ENCODE data around the gene PLXDC1.

PLXDC1 gene

DNA sequence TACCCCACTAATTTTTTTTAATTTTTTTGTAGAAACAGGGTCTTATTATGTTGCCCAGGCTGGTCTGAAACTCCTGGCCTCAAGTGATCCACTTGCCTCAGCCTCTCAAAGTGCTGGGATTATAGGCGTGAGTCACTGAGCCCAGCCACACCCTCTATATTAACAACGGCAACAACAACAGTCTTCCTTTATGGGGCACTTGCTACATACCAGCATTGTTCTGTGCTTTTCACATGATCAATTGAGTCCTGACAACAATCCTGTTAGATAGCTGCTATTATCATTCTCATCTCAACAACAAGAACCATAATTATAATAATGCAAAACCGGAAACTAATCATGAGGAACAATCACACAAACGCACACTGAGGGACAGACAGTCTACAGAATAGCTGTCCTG is 27.1 kb upstream of the PLXDC1 start:
- TF ChIP-seq ZNF565 (CRISPR knock-in tag; conservative IDR thresholded peaks at IDR 0.05; ENCODE audit: low read depth) (no peak), ZNF8 (CRISPR knock-in tag; IDR thresholded peaks at IDR 0.05) (no peak), TCF4 (CRISPR knock-in tag; IDR thresholded peaks at IDR 0.05; ENCODE audit: borderline replicate concordance) (no peak), ESRRG (CRISPR knock-in tag; IDR thresholded peaks at IDR 0.05) (no peak), OSR1 (CRISPR knock-in tag; IDR thresholded peaks at IDR 0.05) (no peak), GLIS3 (CRISPR knock-in tag; IDR thresholded peaks at IDR 0.05) (no peak), TOX (CRISPR knock-in tag; IDR thresholded peaks at IDR 0.05; ENCODE audit: borderline replicate concordance) (no peak), ZFP30 (CRISPR knock-in tag; IDR thresholded peaks at IDR 0.05) (no peak), RARB (CRISPR knock-in tag; IDR thresholded peaks at IDR 0.05) (no peak), ZC3H10 (CRISPR knock-in tag; IDR thresholded peaks at IDR 0.05) (no peak), PPARA (CRISPR knock-in tag; IDR thresholded peaks at IDR 0.05; ENCODE audit: borderline replicate concordance) (no peak), SNAI2 (CRISPR knock-in tag; IDR thresholded peaks at IDR 0.05) (no peak), ISL1 (CRISPR knock-in tag; IDR thresholded peaks at IDR 0.05) (no peak), CSDC2 (CRISPR knock-in tag; IDR thresholded peaks at IDR 0.05) (no peak), ZNF70 (CRISPR knock-in tag; IDR thresholded peaks at IDR 0.05) (no peak), ZFP3 (CRISPR knock-in tag; IDR thresholded peaks at IDR 0.05) (no peak), BACH2 (CRISPR knock-in tag; IDR thresholded peaks at IDR 0.05; ENCODE audit: borderline replicate concordance) (no peak)
- TF ChIP-seq, protein P1, sequence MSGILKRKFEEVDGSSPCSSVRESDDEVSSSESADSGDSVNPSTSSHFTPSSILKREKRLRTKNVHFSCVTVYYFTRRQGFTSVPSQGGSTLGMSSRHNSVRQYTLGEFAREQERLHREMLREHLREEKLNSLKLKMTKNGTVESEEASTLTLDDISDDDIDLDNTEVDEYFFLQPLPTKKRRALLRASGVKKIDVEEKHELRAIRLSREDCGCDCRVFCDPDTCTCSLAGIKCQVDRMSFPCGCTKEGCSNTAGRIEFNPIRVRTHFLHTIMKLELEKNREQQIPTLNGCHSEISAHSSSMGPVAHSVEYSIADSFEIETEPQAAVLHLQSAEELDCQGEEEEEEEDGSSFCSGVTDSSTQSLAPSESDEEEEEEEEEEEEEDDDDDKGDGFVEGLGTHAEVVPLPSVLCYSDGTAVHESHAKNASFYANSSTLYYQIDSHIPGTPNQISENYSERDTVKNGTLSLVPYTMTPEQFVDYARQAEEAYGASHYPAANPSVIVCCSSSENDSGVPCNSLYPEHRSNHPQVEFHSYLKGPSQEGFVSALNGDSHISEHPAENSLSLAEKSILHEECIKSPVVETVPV (CRISPR knock-in tag; IDR thresholded peaks at IDR 0.05) = no peak
- TF ChIP-seq, protein P2, sequence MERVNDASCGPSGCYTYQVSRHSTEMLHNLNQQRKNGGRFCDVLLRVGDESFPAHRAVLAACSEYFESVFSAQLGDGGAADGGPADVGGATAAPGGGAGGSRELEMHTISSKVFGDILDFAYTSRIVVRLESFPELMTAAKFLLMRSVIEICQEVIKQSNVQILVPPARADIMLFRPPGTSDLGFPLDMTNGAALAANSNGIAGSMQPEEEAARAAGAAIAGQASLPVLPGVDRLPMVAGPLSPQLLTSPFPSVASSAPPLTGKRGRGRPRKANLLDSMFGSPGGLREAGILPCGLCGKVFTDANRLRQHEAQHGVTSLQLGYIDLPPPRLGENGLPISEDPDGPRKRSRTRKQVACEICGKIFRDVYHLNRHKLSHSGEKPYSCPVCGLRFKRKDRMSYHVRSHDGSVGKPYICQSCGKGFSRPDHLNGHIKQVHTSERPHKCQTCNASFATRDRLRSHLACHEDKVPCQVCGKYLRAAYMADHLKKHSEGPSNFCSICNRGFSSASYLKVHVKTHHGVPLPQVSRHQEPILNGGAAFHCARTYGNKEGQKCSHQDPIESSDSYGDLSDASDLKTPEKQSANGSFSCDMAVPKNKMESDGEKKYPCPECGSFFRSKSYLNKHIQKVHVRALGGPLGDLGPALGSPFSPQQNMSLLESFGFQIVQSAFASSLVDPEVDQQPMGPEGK (CRISPR knock-in tag; IDR thresholded peaks at IDR 0.05; ENCODE audit: borderline replicate concordance) = no peak
- TF ChIP-seq, protein P3, sequence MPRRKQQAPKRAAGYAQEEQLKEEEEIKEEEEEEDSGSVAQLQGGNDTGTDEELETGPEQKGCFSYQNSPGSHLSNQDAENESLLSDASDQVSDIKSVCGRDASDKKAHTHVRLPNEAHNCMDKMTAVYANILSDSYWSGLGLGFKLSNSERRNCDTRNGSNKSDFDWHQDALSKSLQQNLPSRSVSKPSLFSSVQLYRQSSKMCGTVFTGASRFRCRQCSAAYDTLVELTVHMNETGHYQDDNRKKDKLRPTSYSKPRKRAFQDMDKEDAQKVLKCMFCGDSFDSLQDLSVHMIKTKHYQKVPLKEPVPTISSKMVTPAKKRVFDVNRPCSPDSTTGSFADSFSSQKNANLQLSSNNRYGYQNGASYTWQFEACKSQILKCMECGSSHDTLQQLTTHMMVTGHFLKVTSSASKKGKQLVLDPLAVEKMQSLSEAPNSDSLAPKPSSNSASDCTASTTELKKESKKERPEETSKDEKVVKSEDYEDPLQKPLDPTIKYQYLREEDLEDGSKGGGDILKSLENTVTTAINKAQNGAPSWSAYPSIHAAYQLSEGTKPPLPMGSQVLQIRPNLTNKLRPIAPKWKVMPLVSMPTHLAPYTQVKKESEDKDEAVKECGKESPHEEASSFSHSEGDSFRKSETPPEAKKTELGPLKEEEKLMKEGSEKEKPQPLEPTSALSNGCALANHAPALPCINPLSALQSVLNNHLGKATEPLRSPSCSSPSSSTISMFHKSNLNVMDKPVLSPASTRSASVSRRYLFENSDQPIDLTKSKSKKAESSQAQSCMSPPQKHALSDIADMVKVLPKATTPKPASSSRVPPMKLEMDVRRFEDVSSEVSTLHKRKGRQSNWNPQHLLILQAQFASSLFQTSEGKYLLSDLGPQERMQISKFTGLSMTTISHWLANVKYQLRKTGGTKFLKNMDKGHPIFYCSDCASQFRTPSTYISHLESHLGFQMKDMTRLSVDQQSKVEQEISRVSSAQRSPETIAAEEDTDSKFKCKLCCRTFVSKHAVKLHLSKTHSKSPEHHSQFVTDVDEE (CRISPR knock-in tag; IDR thresholded peaks at IDR 0.05) = no peak
- ATAC-seq = no peak

DNA sequence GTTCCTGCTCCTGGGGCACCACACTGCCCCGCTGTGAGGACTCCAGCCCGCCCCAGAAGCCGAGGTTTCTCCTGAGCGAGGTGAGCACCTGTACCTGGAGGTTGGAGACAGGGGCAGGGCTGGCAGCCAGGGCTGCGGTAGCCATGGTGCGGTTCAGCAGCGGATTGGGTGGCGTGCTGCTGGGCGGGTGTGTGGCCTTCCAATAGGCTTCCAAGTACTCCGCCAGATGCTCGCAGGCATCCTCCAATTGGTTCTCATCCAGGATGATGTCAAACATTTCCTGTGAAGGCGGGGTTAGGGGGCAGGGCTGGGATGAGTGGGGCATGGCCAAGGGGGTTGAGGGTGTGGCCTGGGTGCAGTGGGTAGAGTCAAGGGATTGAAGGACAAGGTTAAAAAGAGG is 25.8 kb upstream of the PLXDC1 start:
- ATAC-seq = peak; percentile 8; the same call in 2 of the 3 replicates
- TF ChIP-seq ESRRG (CRISPR knock-in tag; IDR thresholded peaks at IDR 0.05) = no peak
- no peak for TF ChIP-seq ARNTL (CRISPR knock-in tag; IDR thresholded peaks at IDR 0.05; ENCODE audit: borderline replicate concordance, low read depth)
- TF ChIP-seq, protein P1 (CRISPR knock-in tag; IDR thresholded peaks at IDR 0.05) = no peak
- TF ChIP-seq, protein P3 (CRISPR knock-in tag; IDR thresholded peaks at IDR 0.05) = no peak
- no peak for TF ChIP-seq ZFP3 (CRISPR knock-in tag; IDR thresholded peaks at IDR 0.05)
- TF ChIP-seq TOX (CRISPR knock-in tag; IDR thresholded peaks at IDR 0.05; ENCODE audit: borderline replicate concordance) = no peak
- TF ChIP-seq, protein P2 (CRISPR knock-in tag; IDR thresholded peaks at IDR 0.05; ENCODE audit: borderline replicate concordance) = no peak
- no peak for TF ChIP-seq OSR1 (CRISPR knock-in tag; IDR thresholded peaks at IDR 0.05)
- TF ChIP-seq RARB (CRISPR knock-in tag; IDR thresholded peaks at IDR 0.05) = no peak
- TF ChIP-seq ZNF565 (CRISPR knock-in tag; conservative IDR thresholded peaks at IDR 0.05; ENCODE audit: low read depth) = no peak
- TF ChIP-seq TCF4 (CRISPR knock-in tag; IDR thresholded peaks at IDR 0.05; ENCODE audit: borderline replicate concordance) = no peak
- TF ChIP-seq ISL1 (CRISPR knock-in tag; IDR thresholded peaks at IDR 0.05) = no peak
- TF ChIP-seq, protein P4, sequence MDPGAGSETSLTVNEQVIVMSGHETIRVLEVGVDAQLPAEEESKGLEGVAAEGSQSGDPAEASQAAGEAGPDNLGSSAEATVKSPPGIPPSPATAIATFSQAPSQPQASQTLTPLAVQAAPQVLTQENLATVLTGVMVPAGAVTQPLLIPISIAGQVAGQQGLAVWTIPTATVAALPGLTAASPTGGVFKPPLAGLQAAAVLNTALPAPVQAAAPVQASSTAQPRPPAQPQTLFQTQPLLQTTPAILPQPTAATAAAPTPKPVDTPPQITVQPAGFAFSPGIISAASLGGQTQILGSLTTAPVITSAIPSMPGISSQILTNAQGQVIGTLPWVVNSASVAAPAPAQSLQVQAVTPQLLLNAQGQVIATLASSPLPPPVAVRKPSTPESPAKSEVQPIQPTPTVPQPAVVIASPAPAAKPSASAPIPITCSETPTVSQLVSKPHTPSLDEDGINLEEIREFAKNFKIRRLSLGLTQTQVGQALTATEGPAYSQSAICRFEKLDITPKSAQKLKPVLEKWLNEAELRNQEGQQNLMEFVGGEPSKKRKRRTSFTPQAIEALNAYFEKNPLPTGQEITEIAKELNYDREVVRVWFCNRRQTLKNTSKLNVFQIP (CRISPR knock-in tag; IDR thresholded peaks at IDR 0.05; ENCODE audit: borderline replicate concordance, low read depth) = no peak
- TF ChIP-seq ZNF70 (CRISPR knock-in tag; IDR thresholded peaks at IDR 0.05) = no peak
- no peak for TF ChIP-seq ZFP30 (CRISPR knock-in tag; IDR thresholded peaks at IDR 0.05)
- TF ChIP-seq BACH2 (CRISPR knock-in tag; IDR thresholded peaks at IDR 0.05; ENCODE audit: borderline replicate concordance) = no peak
- no peak for TF ChIP-seq PPARA (CRISPR knock-in tag; IDR thresholded peaks at IDR 0.05; ENCODE audit: borderline replicate concordance)
- TF ChIP-seq, protein P5, sequence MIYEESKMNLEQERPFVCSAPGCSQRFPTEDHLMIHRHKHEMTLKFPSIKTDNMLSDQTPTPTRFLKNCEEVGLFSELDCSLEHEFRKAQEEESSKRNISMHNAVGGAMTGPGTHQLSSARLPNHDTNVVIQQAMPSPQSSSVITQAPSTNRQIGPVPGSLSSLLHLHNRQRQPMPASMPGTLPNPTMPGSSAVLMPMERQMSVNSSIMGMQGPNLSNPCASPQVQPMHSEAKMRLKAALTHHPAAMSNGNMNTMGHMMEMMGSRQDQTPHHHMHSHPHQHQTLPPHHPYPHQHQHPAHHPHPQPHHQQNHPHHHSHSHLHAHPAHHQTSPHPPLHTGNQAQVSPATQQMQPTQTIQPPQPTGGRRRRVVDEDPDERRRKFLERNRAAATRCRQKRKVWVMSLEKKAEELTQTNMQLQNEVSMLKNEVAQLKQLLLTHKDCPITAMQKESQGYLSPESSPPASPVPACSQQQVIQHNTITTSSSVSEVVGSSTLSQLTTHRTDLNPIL (CRISPR knock-in tag; IDR thresholded peaks at IDR 0.05; ENCODE audit: low read depth) = no peak

All from SK-N-SH treated with all-trans-retinoic acid at 6 μM for 48 hours (cell line).